ENCODE data around the gene TFIP11.

Gene TFIP11

GRCh38 chr22:26513838-26514237, 1.6 kb upstream of the TFIP11 start:
- no peak overlapping the region for H3K4me3 ChIP-seq (ENCODE audit: low read depth, low read length)
- no peak for TF ChIP-seq CTCF (IDR thresholded peaks at IDR 0.05; ENCODE audit: low read depth, low read length, missing control alignments)
- DNase-seq (ENCODE audit: low read depth), result no peak

GRCh38 chr22:26508148-26508547, 4.1 kb downstream of the TFIP11 start:
- no peak overlapping the region for H3K4me3 ChIP-seq (ENCODE audit: low read depth, low read length)
- TF ChIP-seq CTCF (IDR thresholded peaks at IDR 0.05; ENCODE audit: low read depth, low read length, missing control alignments), result no peak
- no peak for DNase-seq (ENCODE audit: low read depth)

GRCh38 chr22:26503758-26504157, 8.5 kb downstream of the TFIP11 start:
- no peak overlapping the region for H3K4me3 ChIP-seq (ENCODE audit: low read depth, low read length)
- no peak for DNase-seq (ENCODE audit: low read depth)
- no peak for TF ChIP-seq CTCF (IDR thresholded peaks at IDR 0.05; ENCODE audit: low read depth, low read length, missing control alignments)

GRCh38 chr22:26502688-26503561, 9.3 kb downstream of the TFIP11 start:
- no peak overlapping the region for H3K4me3 ChIP-seq (ENCODE audit: low read depth, low read length)
- peak; percentile 67 for TF ChIP-seq CTCF (IDR thresholded peaks at IDR 0.05; ENCODE audit: low read depth, low read length, missing control alignments)
- DNase-seq (ENCODE audit: low read depth), result peak; percentile 26

GRCh38 chr22:26501996-26502395, 10.3 kb downstream of the TFIP11 start:
- TF ChIP-seq CTCF (IDR thresholded peaks at IDR 0.05; ENCODE audit: low read depth, low read length, missing control alignments), result no peak
- DNase-seq (ENCODE audit: low read depth), result no peak
- no peak overlapping the region for H3K4me3 ChIP-seq (ENCODE audit: low read depth, low read length)

GRCh38 chr22:26499188-26499703, 13.0 kb downstream of the TFIP11 start:
- H3K4me3 ChIP-seq (ENCODE audit: low read depth, low read length), result no peak overlapping the region
- TF ChIP-seq CTCF (IDR thresholded peaks at IDR 0.05; ENCODE audit: low read depth, low read length, missing control alignments), result no peak
- no peak for DNase-seq (ENCODE audit: low read depth)

Data from GM12864 (cell line).